ENCODE data around the gene KIF26A.

The KIF26A gene

GRCh38 chr14:104209985-104210816, 71.8 kb downstream of the KIF26A start:
- no peak for DNase-seq (ENCODE audit: low spot score)
- Histone ChIP-seq H3K27ac (no peak overlapping the region), H3K4me3 (no peak overlapping the region)
- TF ChIP-seq CTCF (IDR thresholded peaks at IDR 0.05): no peak

- Histone ChIP-seq H3K4me3 (no peak overlapping the region), H3K27ac (no peak overlapping the region)
- no peak for DNase-seq (ENCODE audit: low spot score)
- TF ChIP-seq CTCF (IDR thresholded peaks at IDR 0.05): no peak
Measured at GRCh38 chr14:104210817-104211195, 72.4 kb downstream of the KIF26A start.

GRCh38 chr14:104211215-104211614, 72.8 kb downstream of the KIF26A start:
- no peak for TF ChIP-seq CTCF (IDR thresholded peaks at IDR 0.05)
- no peak for DNase-seq (ENCODE audit: low spot score)
- no peak overlapping the region for H3K27ac ChIP-seq
- no peak overlapping the region for H3K4me3 ChIP-seq

- Histone ChIP-seq H3K4me3 (no peak overlapping the region), H3K27ac (no peak overlapping the region)
- DNase-seq (ENCODE audit: low spot score): no peak
- TF ChIP-seq CTCF (IDR thresholded peaks at IDR 0.05): no peak
Measured at GRCh38 chr14:104211741-104212140, 73.4 kb downstream of the KIF26A start.

- H3K27ac ChIP-seq: no peak overlapping the region
- TF ChIP-seq CTCF (IDR thresholded peaks at IDR 0.05): no peak
- H3K4me3 ChIP-seq: no peak overlapping the region
- DNase-seq (ENCODE audit: low spot score): no peak
Measured at GRCh38 chr14:104212206-104213095, 74.1 kb downstream of the KIF26A start.

- no peak for TF ChIP-seq CTCF (IDR thresholded peaks at IDR 0.05)
- DNase-seq (ENCODE audit: low spot score): no peak
- no peak overlapping the region for H3K4me3 ChIP-seq
- no peak overlapping the region for H3K27ac ChIP-seq
Measured at GRCh38 chr14:104213301-104214034, 75.1 kb downstream of the KIF26A start.
